ENCODE measurements around the gene CD96.
A peak's percentile ranks its signal among the peaks of the same experiment; 100 is the strongest.

CD96 gene

DNA sequence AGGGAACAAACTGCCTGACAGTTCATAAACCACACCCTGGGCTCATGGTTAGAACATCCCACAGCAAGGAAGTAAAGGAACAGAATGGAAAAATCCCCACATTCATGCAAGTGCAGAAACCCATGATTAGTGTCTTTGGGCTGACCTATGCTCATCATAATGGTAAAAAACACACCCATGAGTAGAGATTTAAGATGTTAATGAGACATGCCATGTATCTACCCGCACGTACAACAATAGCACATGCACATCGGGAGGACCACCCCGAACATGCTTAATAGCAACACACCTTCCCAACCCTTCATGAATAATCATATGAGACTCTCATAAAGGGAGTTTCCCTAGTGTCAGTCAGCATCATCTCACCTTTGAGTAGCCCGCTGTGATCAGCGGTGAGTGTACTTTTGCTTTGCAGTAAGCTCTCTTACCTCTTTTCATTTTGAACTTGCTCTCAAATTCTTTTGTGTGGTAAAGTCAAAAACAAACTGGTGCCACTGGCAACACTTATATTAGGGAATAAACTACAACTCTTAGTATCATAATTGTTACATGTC lies 30.0 kb downstream of the CD96 start:
- DNase-seq (ENCODE audit: low read depth in 1 of 2, low spot score in 1 of 2) = no peak
- H3K27me3 ChIP-seq (ENCODE audit: insufficient read depth, poor library complexity, severe bottlenecking) = no peaks in the 10 kb centered on the region
- H3K27ac ChIP-seq (replicated peaks) = no peak overlapping the region
- TF ChIP-seq, protein P1, sequence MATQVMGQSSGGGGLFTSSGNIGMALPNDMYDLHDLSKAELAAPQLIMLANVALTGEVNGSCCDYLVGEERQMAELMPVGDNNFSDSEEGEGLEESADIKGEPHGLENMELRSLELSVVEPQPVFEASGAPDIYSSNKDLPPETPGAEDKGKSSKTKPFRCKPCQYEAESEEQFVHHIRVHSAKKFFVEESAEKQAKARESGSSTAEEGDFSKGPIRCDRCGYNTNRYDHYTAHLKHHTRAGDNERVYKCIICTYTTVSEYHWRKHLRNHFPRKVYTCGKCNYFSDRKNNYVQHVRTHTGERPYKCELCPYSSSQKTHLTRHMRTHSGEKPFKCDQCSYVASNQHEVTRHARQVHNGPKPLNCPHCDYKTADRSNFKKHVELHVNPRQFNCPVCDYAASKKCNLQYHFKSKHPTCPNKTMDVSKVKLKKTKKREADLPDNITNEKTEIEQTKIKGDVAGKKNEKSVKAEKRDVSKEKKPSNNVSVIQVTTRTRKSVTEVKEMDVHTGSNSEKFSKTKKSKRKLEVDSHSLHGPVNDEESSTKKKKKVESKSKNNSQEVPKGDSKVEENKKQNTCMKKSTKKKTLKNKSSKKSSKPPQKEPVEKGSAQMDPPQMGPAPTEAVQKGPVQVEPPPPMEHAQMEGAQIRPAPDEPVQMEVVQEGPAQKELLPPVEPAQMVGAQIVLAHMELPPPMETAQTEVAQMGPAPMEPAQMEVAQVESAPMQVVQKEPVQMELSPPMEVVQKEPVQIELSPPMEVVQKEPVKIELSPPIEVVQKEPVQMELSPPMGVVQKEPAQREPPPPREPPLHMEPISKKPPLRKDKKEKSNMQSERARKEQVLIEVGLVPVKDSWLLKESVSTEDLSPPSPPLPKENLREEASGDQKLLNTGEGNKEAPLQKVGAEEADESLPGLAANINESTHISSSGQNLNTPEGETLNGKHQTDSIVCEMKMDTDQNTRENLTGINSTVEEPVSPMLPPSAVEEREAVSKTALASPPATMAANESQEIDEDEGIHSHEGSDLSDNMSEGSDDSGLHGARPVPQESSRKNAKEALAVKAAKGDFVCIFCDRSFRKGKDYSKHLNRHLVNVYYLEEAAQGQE (IDR thresholded peaks at IDR 0.05; ENCODE audit: insufficient replicate concordance, low read depth) = no peak
- TF ChIP-seq GABPA (IDR thresholded peaks at IDR 0.05; ENCODE audit: low read depth) (no peak), SPI1 (IDR thresholded peaks at IDR 0.05; ENCODE audit: borderline replicate concordance, low read depth) (no peak)
- no peak overlapping the region for H3K4me3 ChIP-seq (replicated peaks; ENCODE audit: insufficient read depth, low read length)

- no peak for DNase-seq (ENCODE audit: low read depth in 1 of 2, low spot score in 1 of 2)
- no peak overlapping the region for H3K4me3 ChIP-seq (replicated peaks; ENCODE audit: insufficient read depth, low read length)
- no peak overlapping the region for H3K27ac ChIP-seq (replicated peaks)
- TF ChIP-seq POLR2AphosphoS5 (IDR thresholded peaks at IDR 0.05; ENCODE audit: low read depth) (no peak), CTCF (IDR thresholded peaks at IDR 0.05; ENCODE audit: insufficient read depth, low read length) (no peak), SPI1 (IDR thresholded peaks at IDR 0.05; ENCODE audit: borderline replicate concordance, low read depth) (no peak), GABPA (IDR thresholded peaks at IDR 0.05; ENCODE audit: low read depth) (no peak)
- TF ChIP-seq, protein P1 (IDR thresholded peaks at IDR 0.05; ENCODE audit: insufficient replicate concordance, low read depth) = no peak
- no peaks in the 10 kb centered on the region for H3K27me3 ChIP-seq (ENCODE audit: insufficient read depth, poor library complexity, severe bottlenecking)
These were observed 35.1 kb downstream of the CD96 start for GRCh38 chr3:111577113-111577512.

DNA sequence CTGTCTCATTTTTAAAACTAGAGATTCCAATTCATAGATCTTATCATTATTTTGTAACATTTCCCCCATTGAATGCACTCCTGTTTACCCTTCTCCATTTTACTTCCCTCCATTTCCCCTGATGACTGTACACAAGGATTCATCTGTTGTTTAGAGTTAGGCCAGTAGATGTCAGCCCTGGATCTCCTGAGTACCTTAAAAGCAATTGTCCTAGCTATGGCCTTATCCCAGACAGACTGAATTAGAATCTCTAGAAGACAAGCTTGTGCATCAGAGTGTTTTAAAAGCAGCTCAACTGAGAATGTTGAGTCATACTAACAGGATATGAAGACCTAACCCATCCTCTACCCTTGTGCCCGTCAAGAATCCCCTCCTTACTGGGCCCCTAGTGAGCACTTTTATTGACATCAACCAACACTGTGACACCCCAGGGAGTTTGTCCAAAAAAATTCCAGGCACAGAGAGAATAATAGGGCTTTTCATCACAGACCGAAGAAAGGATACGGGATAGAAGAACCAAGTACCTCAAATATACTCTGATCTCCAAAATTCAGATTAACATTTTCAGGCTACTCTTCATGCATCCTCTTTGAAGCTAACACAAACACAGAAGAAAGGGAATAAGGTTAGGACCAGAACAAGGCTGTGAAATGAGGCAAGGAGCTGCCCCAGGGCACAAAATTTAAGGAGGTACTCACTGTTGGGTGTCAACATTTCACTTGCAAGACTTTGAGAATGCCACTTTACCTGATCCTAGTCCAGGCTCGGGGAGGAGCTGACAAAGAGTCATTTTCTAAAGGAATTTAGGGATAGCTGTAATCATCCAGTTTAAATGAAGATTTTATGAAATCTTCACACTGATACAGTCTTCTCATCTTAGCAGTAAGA lies 36.0 kb downstream of the CD96 start:
- Histone ChIP-seq H3K4me3 (replicated peaks; ENCODE audit: insufficient read depth, low read length) (no peak overlapping the region), H3K27ac (replicated peaks) (no peak overlapping the region), H3K27me3 (ENCODE audit: insufficient read depth, poor library complexity, severe bottlenecking) (no peaks in the 10 kb centered on the region)
- no peak for TF ChIP-seq SPI1 (IDR thresholded peaks at IDR 0.05; ENCODE audit: borderline replicate concordance, low read depth)
- peak; percentile 11 for TF ChIP-seq CTCF (IDR thresholded peaks at IDR 0.05; ENCODE audit: insufficient read depth, low read length)
- TF ChIP-seq GABPA (IDR thresholded peaks at IDR 0.05; ENCODE audit: low read depth) = no peak
- TF ChIP-seq POLR2AphosphoS5 (IDR thresholded peaks at IDR 0.05; ENCODE audit: low read depth) = no peak
- peak; percentile 3 to 30 for DNase-seq (ENCODE audit: low read depth in 1 of 2, low spot score in 1 of 2)

- no peak for TF ChIP-seq CTCF (IDR thresholded peaks at IDR 0.05; ENCODE audit: insufficient read depth, low read length)
- TF ChIP-seq, protein P1 (IDR thresholded peaks at IDR 0.05; ENCODE audit: insufficient replicate concordance, low read depth) = no peak
- TF ChIP-seq GABPA (IDR thresholded peaks at IDR 0.05; ENCODE audit: low read depth) = no peak
- no peak for TF ChIP-seq POLR2AphosphoS5 (IDR thresholded peaks at IDR 0.05; ENCODE audit: low read depth)
- no peak for TF ChIP-seq SPI1 (IDR thresholded peaks at IDR 0.05; ENCODE audit: borderline replicate concordance, low read depth)
- Histone ChIP-seq H3K27ac (replicated peaks) (no peak overlapping the region), H3K27me3 (ENCODE audit: insufficient read depth, poor library complexity, severe bottlenecking) (no peaks in the 10 kb centered on the region), H3K4me3 (replicated peaks; ENCODE audit: insufficient read depth, low read length) (no peak overlapping the region)
- DNase-seq (ENCODE audit: low read depth in 1 of 2, low spot score in 1 of 2) = no peak
These were observed 36.9 kb downstream of the CD96 start for GRCh38 chr3:111578867-111579266.

Measured in HL-60 (cell line).